Left renal pelvis (tissue), 4 donors: Measurements from ENCODE around the gene PDE3B. TPM values are rescaled to one million over a fixed set of nuclear protein-coding genes. Genes with fewer than 3 reads are reported as not detected.
A peak's percentile ranks its signal among the peaks of the same experiment; 100 is the strongest.
"Not testable (repeated sequence)": the region's sequence is repeated elsewhere in the genome, so short reads cannot be mapped to it uniquely, and the experiment has no call there.

ENCODE experiments used
- DNase-seq, 4 donors: peaks; one replicate each; pipeline ENCODE4 v3.0.0-alpha.2; 2013; ENCODE audit warnings: low read depth in 4 of 4, low spot score in 3 of 4
- polyA plus RNA-seq, 4 donors: library from polyadenylated mRNA; unstranded; fragments of 120-200 nt; gene quantifications; one replicate each; pipeline ENCODE4 v1.2.1, GENCODE V29; 2013; ENCODE audit not compliant: insufficient read length in 4 of 4

PDE3B gene
- polyA plus RNA-seq, 4 donors: 2.3 to 9.6 (median 7.8) TPM

GRCh38 chr11:14873632-14874031, 230.0 kb downstream of the PDE3B start:
- DNase-seq: no peak

GRCh38 chr11:14875163-14875562, 231.6 kb downstream of the PDE3B start:
- DNase-seq: no peak

GRCh38 chr11:14881576-14882193, 238.1 kb downstream of the PDE3B start:
- DNase-seq: no peak

GRCh38 chr11:14882196-14882595, 238.6 kb downstream of the PDE3B start:
- no peak for DNase-seq

- not testable (repeated sequence) for DNase-seq
Observed at GRCh38 chr11:14883683-14884082, 240.1 kb downstream of the PDE3B start.

GRCh38 chr11:14884667-14885273, 241.2 kb downstream of the PDE3B start:
- no peak for DNase-seq

GRCh38 chr11:14886513-14886912, 242.9 kb downstream of the PDE3B start:
- no peak for DNase-seq

- peak; percentile 76 to 82 (median 80) for DNase-seq
Observed at GRCh38 chr11:14891143-14892035, 247.8 kb downstream of the PDE3B start.

GRCh38 chr11:14892036-14892556, 248.5 kb downstream of the PDE3B start, which contains the start of gene CYP2R1:
TSS of gene CYP2R1 (minus strand) at chr11:14892231. CDS start at chr11:14892205, 26 bp downstream.
- DNase-seq: peak; percentile 85 to 89 (median 86)

GRCh38 chr11:14892577-14892976, 249.0 kb downstream of the PDE3B start:
- no peak for DNase-seq

- DNase-seq: no peak
Observed at GRCh38 chr11:14894657-14895598, 251.3 kb downstream of the PDE3B start.

GRCh38 chr11:14898355-14898754, 254.8 kb downstream of the PDE3B start:
- no peak for DNase-seq

- no peak for DNase-seq
Observed at GRCh38 chr11:14898906-14899305, 255.3 kb downstream of the PDE3B start.

GRCh38 chr11:14902650-14903350, 259.2 kb downstream of the PDE3B start:
- no peak for DNase-seq

- peak in 2 of 4 donors; percentile 50 to 56 for DNase-seq
Observed at GRCh38 chr11:14904745-14905103, 261.1 kb downstream of the PDE3B start.

GRCh38 chr11:14905104-14906033, 261.8 kb downstream of the PDE3B start:
- peak in 1 of 4 donors; percentile 39 for DNase-seq

- DNase-seq: no peak
Observed at GRCh38 chr11:14906578-14906977, 263.0 kb downstream of the PDE3B start.

- DNase-seq: no peak
Observed at GRCh38 chr11:14906993-14907392, 263.4 kb downstream of the PDE3B start.
